Panc1 (cell line): ENCODE measurements around the gene DAPK1.

ENCODE experiments used
- CTCF ChIP-seq: fragments of 450-650 bp; IDR thresholded peaks from 2 replicates; pipeline ENCODE4 v1.5.1; 2017; ENCODE audit warnings: mild to moderate bottlenecking
- POLR2AphosphoS5 ChIP-seq: IDR thresholded peaks from 2 replicates; pipeline ENCODE4 v1.6.1; 2012; ENCODE audit warnings: mild to moderate bottlenecking, low read depth, low read length, moderate library complexity
- TCF7L2 ChIP-seq: IDR thresholded peaks from 2 replicates; pipeline ENCODE4 v1.6.1; 2011; ENCODE audit warnings: mild to moderate bottlenecking, low read depth, low read length, inconsistent platforms
- TF ChIP-seq, protein P1 (sequence below), 2 experiments: IDR thresholded peaks; 2 replicates each; pipeline ENCODE4 v1.6.1; 2011 to 2012; ENCODE audit warnings: low read depth in 2 of 2, control low read depth in 1 of 2, low read length in 1 of 2, mild to moderate bottlenecking in 1 of 2, moderate library complexity in 1 of 2; ENCODE audit not compliant: insufficient read depth in 1 of 2

DNA sequence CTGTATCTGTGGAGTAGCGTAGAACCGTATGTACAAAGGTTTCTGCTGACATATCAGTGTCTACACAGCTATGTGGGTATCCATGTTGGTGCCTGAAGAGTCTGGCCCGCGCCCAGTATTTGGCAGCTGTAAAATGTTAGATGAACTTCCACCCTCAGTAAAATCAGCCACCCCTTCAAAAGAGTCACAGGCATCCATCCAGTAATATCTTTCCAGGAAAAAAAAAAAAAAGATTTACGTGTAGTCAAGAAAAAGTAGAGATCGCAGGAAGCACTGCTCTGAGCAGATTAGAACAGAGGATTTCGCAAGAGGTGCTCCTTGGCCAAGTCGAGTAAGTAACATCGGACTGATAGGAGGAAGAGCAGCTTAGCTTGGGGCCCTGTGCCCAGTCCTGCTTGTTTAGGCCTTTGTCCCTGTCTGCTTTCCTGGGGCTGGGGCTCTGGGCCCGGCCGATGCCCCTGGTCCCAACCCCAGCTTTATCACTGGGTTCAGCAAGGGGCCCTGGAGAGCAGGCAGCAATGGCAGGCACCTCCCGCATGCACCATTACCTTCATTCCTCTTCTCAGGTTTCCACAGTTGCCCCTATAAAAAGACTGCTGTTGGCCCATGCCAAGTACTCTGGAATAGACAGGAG, 21.2 kb downstream of the DAPK1 start:
- TF ChIP-seq CTCF: no peak
- TF ChIP-seq POLR2AphosphoS5: no peak
- TF ChIP-seq, protein P1, sequence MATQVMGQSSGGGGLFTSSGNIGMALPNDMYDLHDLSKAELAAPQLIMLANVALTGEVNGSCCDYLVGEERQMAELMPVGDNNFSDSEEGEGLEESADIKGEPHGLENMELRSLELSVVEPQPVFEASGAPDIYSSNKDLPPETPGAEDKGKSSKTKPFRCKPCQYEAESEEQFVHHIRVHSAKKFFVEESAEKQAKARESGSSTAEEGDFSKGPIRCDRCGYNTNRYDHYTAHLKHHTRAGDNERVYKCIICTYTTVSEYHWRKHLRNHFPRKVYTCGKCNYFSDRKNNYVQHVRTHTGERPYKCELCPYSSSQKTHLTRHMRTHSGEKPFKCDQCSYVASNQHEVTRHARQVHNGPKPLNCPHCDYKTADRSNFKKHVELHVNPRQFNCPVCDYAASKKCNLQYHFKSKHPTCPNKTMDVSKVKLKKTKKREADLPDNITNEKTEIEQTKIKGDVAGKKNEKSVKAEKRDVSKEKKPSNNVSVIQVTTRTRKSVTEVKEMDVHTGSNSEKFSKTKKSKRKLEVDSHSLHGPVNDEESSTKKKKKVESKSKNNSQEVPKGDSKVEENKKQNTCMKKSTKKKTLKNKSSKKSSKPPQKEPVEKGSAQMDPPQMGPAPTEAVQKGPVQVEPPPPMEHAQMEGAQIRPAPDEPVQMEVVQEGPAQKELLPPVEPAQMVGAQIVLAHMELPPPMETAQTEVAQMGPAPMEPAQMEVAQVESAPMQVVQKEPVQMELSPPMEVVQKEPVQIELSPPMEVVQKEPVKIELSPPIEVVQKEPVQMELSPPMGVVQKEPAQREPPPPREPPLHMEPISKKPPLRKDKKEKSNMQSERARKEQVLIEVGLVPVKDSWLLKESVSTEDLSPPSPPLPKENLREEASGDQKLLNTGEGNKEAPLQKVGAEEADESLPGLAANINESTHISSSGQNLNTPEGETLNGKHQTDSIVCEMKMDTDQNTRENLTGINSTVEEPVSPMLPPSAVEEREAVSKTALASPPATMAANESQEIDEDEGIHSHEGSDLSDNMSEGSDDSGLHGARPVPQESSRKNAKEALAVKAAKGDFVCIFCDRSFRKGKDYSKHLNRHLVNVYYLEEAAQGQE (IDR thresholded peaks at IDR 0.05; ENCODE audit: insufficient read depth in 1 of 2, low read depth in 2 of 2, low read length in 1 of 2): no peak
- TF ChIP-seq TCF7L2: no peak
